Chondrocyte (in vitro differentiated cells): ENCODE results near the gene RABGAP1L. TPM values are rescaled to one million over a fixed set of nuclear protein-coding genes. Genes with fewer than 3 reads are reported as not detected.

Source experiments
- DNase-seq: peaks from one replicate; pipeline ENCODE4 v3.0.0; 2021; ENCODE audit warnings: mixed read lengths, low spot score
- H3K27ac Mint-ChIP-seq: one replicate; pipeline ENCODE4 v1.8.0; 2021; ENCODE audit warnings: mild to moderate bottlenecking, moderate library complexity, mixed read lengths; ENCODE audit not compliant: unreplicated experiment
- H3K27me3 Mint-ChIP-seq: 2 replicates; pipeline ENCODE4 v1.8.0; 2021; ENCODE audit warnings: low read depth, mixed read lengths
- H3K36me3 Mint-ChIP-seq: 2 replicates; pipeline ENCODE4 v1.8.0; 2021; ENCODE audit warnings: low read depth, mixed read lengths
- H3K4me1 Mint-ChIP-seq: 2 replicates; pipeline ENCODE4 v1.8.0; 2021; ENCODE audit warnings: low read depth, mild to moderate bottlenecking, mixed read lengths
- H3K4me3 Mint-ChIP-seq: one replicate; pipeline ENCODE4 v1.8.0; 2021; ENCODE audit warnings: mild to moderate bottlenecking, moderate library complexity, mixed read lengths; ENCODE audit not compliant: unreplicated experiment
- H3K9me3 Mint-ChIP-seq: 2 replicates; pipeline ENCODE4 v1.8.0; 2021; ENCODE audit warnings: low read depth, mixed read lengths
- CTCF ChIP-seq: fragments of 200-600 bp; sonication (generic); IDR thresholded peaks from 2 replicates; pipeline ENCODE4 v1.5.0; 2021; ENCODE audit warnings: antibody characterized with exemption, mild to moderate bottlenecking, moderate library complexity
- total RNA-seq: library from RNA; stranded (reverse); gene quantifications from 3 replicates; pipeline ENCODE4 v1.2.1, GENCODE V29; 2021

The RABGAP1L gene
- total RNA-seq, 1 donor from 2014 or later = 27.1 TPM

GRCh38 chr1:174297351-174297750 lies 138.0 kb downstream of the RABGAP1L start:
- TF ChIP-seq CTCF = no peak
- H3K9me3 Mint-ChIP-seq = no peaks in the 10 kb centered on the region
- no peak overlapping the region for H3K27ac Mint-ChIP-seq
- no peaks in the 10 kb centered on the region for H3K36me3 Mint-ChIP-seq
- no peaks in the 10 kb centered on the region for H3K27me3 Mint-ChIP-seq
- H3K4me1 Mint-ChIP-seq = no peaks in the 10 kb centered on the region
- no peak overlapping the region for H3K4me3 Mint-ChIP-seq
- DNase-seq = no peak

GRCh38 chr1:174301295-174302077 lies 142.2 kb downstream of the RABGAP1L start:
- H3K4me1 Mint-ChIP-seq = no peaks in the 10 kb centered on the region
- DNase-seq = no peak
- no peak overlapping the region for H3K4me3 Mint-ChIP-seq
- no peak overlapping the region for H3K27ac Mint-ChIP-seq
- H3K9me3 Mint-ChIP-seq = peaks cover 2% of the 10 kb centered on the region
- peaks cover 5% of the 10 kb centered on the region for H3K36me3 Mint-ChIP-seq
- no peak for TF ChIP-seq CTCF
- no peaks in the 10 kb centered on the region for H3K27me3 Mint-ChIP-seq

DNA sequence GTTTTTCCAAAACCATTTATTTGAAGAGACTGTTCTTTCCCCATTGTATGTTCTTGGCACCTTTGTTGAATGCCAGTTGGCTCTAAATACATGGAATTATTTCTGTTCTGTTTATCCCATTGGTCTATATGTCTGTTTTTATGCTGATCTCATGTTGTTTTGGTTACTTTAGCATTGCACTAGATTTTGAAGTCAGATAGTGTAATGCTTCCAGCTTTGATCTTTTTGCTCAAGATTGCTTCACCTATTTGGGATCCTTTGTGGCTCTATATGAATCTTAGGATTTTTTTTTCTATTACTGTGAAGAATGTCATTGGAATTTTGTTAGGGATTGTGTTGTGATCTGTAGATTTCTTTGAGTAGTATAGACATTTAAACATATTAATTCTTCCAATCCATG lies 149.3 kb downstream of the RABGAP1L start:
- H3K4me3 Mint-ChIP-seq = no peak overlapping the region
- no peak for DNase-seq
- H3K36me3 Mint-ChIP-seq = peaks cover 29% of the 10 kb centered on the region
- no peak overlapping the region for H3K27ac Mint-ChIP-seq
- H3K27me3 Mint-ChIP-seq = no peaks in the 10 kb centered on the region
- no peaks in the 10 kb centered on the region for H3K4me1 Mint-ChIP-seq
- TF ChIP-seq CTCF = no peak
- H3K9me3 Mint-ChIP-seq = peaks cover 39% of the 10 kb centered on the region

GRCh38 chr1:174309490-174309889 lies 150.2 kb downstream of the RABGAP1L start:
- no peak for DNase-seq
- peaks cover 47% of the 10 kb centered on the region for H3K9me3 Mint-ChIP-seq
- no peak for TF ChIP-seq CTCF
- peaks cover 37% of the 10 kb centered on the region for H3K36me3 Mint-ChIP-seq
- H3K27me3 Mint-ChIP-seq = no peaks in the 10 kb centered on the region
- H3K4me1 Mint-ChIP-seq = no peaks in the 10 kb centered on the region
- no peak overlapping the region for H3K27ac Mint-ChIP-seq
- no peak overlapping the region for H3K4me3 Mint-ChIP-seq

DNA sequence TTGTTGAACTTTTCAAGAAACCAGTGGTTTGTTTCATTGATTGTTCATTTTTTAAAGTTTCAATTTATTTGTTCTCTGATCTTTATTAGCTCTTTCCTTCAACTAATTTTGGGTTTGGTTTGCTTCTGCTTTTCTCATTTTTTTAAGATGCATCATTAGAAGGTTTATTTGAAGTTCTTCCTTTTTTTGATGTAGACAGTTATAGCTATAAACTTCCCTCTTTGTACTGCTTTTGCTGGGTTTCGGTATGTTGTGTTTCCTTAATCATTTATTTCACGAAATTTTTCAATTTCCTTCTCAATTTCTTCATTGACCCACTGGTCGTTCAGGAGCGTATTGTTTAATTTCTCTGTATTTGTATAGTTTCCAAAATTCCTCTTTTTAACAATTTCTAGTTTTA lies 155.1 kb downstream of the RABGAP1L start:
- no peaks in the 10 kb centered on the region for H3K4me1 Mint-ChIP-seq
- no peak for TF ChIP-seq CTCF
- H3K4me3 Mint-ChIP-seq = no peak overlapping the region
- no peak overlapping the region for H3K27ac Mint-ChIP-seq
- H3K27me3 Mint-ChIP-seq = no peaks in the 10 kb centered on the region
- peaks cover 35% of the 10 kb centered on the region for H3K36me3 Mint-ChIP-seq
- DNase-seq = no peak
- peaks cover 45% of the 10 kb centered on the region for H3K9me3 Mint-ChIP-seq
